Measurements from ENCODE around the gene INSRR.

- TF ChIP-seq POLR2AphosphoS5 (IDR thresholded peaks at IDR 0.05; ENCODE audit: low read depth, low read length) (no peak), POLR2A (IDR thresholded peaks at IDR 0.05; ENCODE audit: low read depth, low read length) (no peak)
Measured at GRCh38 chr1:156804026-156804425, 54.9 kb downstream of the INSRR start.
